HUDEP-2 (cell line): ENCODE measurements around the gene PLAGL2.
"Not testable (repeated sequence)": the region's sequence is repeated elsewhere in the genome, so short reads cannot be mapped to it uniquely, and the experiment has no call there.

Experiments used
- DNase-seq, 76 experiments: peaks; one replicate each; lab custom pipeline; 2025; ENCODE audit not compliant: unreplicated experiment in 76 of 76; lab: John Stamatoyannopoulos, UW

The PLAGL2 gene

DNA sequence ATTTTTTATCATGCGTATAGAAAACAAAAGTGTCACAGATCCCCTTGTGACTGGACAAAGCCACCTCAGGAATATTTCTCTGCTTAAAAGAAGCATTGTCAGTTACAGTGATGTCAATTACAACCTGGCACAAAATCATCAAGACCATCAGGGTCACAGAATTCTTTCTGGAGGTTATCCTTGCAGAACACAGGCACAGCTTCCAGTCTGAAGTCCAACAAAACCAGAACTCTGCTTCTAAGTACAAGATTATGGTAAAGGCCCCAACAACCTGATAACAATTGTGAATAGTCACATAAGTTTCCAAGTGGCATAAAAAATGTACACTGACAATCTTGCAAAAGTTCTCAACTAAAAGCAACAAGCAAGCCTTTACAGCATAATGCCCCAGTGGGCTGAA, 21.0 kb downstream of the PLAGL2 start:
- no peak for DNase-seq

DNA sequence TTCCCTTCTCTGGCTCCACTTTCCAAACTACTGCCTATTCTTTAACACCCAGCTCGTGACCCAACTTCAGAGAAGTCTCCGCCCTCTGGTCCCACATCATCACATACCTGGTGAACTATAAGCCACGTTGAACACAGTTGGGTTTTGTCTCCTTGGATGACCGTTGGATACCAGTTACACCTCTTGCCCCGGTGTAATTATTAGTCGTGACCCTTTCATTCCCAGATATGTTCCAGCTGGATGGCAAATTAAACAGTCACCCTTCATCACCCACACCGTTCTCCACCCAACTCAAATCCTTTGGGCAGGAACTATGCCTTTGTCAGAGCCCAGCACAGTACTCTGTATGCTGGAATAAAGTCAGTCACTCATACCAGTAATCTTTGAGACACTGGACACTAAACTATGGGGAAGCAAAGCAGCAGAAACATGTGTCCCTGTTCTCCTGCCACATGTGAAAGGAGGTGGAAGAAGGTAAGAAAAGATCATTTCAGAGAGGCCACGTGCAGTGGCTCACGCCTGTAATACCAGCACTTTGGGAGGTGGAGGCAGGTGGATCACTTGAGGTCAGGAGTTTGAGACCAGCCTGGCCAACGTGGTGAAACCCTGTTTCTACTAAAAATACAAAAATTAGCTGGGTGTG, 22.5 kb downstream of the PLAGL2 start:
- no peak for DNase-seq

GRCh38 chr20:32183947-32184635, 23.5 kb downstream of the PLAGL2 start:
- DNase-seq: no peak

DNA sequence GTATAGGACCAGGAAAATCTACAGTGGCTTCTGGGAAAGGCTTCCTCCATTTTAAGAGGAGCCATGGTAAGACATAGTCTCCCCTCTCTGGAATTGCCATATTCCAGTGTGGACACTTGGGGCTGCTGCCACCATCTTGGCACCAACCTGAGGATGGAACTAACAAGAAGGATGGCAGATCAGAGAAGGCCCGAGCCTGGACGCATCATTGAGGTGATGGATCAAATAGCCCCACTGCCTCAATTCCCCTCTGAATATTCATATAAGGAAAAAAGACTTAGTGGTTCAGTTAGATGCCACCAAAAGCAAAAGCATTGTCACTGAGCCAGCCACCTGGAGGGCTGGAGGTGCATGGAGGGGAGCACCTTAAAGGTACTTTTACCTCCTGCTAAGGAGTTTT, 25.9 kb downstream of the PLAGL2 start:
- no peak for DNase-seq

DNA sequence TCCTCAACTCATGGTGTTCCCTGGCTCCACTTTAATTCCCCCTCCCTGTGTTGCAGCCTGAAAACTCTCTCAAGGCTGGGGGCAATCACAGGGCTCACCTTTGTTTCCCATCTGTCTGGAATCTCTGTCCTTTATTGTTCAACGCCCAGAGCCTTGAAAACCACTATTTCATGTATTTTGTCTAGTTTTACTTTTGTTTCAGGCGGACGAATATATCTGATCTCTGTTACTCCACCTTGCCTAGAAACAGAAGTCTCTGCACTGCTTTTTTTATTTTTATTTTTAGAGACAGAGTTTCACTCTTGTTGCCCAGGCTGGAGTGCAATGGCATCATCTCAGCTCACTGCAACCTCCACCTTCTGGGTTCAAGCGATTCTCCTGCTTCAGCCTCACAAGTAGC, 27.6 kb downstream of the PLAGL2 start:
- DNase-seq: no peak

DNA sequence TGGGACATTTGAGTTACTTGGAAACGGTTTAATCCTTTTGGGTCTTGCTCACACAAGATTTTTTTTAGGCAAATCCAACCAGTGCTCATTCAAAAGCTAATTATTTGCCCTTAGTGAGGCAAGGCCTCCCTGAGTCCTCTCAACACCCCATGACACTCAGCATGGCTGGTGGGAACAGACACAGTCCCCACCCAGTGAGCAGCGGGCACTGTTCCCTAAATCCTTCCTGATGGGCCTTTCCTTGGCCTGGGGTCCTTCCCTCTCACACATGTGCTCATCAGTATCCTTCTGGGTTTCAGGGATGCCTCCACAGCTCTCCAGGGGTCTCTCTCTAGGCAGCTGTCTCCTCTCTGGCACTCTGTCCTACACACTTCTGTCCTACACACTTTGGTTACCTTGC, 28.0 kb downstream of the PLAGL2 start:
- DNase-seq: no peak

GRCh38 chr20:32177696-32178095, 29.8 kb downstream of the PLAGL2 start:
- not testable (repeated sequence) for DNase-seq

GRCh38 chr20:32168184-32168910, 39.2 kb downstream of the PLAGL2 start:
- DNase-seq: no peak

GRCh38 chr20:32167552-32167951, 40.0 kb downstream of the PLAGL2 start:
- no peak for DNase-seq

GRCh38 chr20:32165836-32166545, 41.6 kb downstream of the PLAGL2 start:
- no peak for DNase-seq

GRCh38 chr20:32164984-32165735, 42.4 kb downstream of the PLAGL2 start:
- DNase-seq: no peak

DNA sequence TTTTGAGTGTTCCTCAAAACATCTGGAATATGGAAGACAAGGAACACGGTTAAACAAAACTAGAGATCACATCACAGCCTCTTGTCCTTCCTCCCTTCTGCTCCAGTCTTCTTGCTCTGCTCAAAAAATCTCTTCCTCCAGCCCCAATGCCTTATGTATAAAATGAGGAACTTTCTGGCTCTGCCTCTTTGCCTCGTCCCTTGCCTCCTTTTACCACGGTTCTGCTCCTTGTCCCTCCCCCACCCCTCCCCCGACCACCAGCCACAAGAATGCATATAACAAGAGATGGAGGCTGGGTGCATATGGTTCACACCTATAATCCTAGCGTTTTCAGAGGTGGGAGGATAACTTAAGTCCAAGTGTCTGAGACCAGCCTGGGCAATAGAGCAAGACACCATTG, 43.6 kb downstream of the PLAGL2 start:
- DNase-seq: no peak

DNA sequence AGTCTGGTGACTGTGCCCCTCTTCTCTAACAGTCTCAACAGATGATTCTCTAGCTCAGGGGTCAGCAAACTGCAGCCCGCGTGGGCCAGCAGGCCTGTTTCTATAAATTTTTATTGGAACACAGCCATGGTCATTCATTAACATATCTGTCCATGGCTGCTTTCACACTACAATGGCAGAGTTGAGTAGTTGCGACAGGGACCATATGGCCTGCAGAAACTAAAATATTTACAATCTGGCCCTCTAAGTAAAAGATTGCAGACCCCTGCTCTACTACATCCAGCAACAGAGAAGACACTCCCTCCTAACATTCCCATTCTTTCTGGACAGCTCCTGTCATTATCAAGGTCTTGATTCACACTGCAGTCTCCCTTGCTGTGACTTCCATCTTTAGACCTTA, 45.2 kb downstream of the PLAGL2 start:
- DNase-seq: no peak

DNA sequence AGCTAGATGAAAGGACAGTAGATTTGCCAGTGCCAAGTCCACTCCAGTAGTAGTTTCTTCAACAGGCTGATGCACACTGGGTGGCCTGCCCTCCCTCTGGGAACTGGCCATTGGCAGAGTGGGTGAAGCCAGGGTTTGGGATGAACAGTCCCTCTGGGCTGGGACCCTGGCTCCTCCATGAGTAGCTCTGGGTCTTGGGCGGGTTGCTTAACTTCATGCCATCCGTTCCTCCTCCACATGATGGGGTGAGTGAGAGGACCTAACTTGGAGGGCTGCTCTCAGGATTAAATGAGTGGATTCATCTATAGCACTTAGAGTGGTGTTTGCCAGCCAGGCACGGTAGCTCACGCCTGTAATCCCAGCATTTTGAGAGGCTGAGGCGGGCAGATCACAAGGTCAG, 47.2 kb downstream of the PLAGL2 start:
- DNase-seq: no peak

GRCh38 chr20:32159766-32160221, 47.7 kb downstream of the PLAGL2 start:
- DNase-seq: no peak

GRCh38 chr20:32158943-32159660, 48.4 kb downstream of the PLAGL2 start:
- no peak for DNase-seq

GRCh38 chr20:32158351-32158750, 49.2 kb downstream of the PLAGL2 start:
- DNase-seq: no peak

GRCh38 chr20:32157611-32158010, 49.9 kb downstream of the PLAGL2 start:
- DNase-seq: no peak

GRCh38 chr20:32155017-32155981, 52.2 kb downstream of the PLAGL2 start:
- DNase-seq: peak in 2 of 76 experiments; percentile 8 to 9
